Activated T-cell treated with anti-CD3 and anti-CD28 coated beads, Interleukin-2, amount 50 U/mL, for 24 hours (primary cell): ENCODE measurements around the gene LFNG.
A peak's percentile ranks its signal among the peaks of the same experiment; 100 is the strongest.

ENCODE experiments used
- DNase-seq: peaks from one replicate; pipeline ENCODE4 v3.0.0-alpha.2; 2020
- H3K27ac Mint-ChIP-seq: 2 replicates; pipeline ENCODE4 v1.8.0; 2020; ENCODE audit warnings: mild to moderate bottlenecking, mixed read lengths
- H3K27me3 Mint-ChIP-seq: 2 replicates; pipeline ENCODE4 v1.8.0; 2020; ENCODE audit warnings: mixed read lengths
- H3K36me3 Mint-ChIP-seq: 2 replicates; pipeline ENCODE4 v1.8.0; 2020; ENCODE audit warnings: low read depth, mixed read lengths
- H3K4me1 Mint-ChIP-seq: 2 replicates; pipeline ENCODE4 v1.8.0; 2020; ENCODE audit warnings: low read depth, mixed read lengths
- H3K4me3 Mint-ChIP-seq: 2 replicates; pipeline ENCODE4 v1.8.0; 2020; ENCODE audit warnings: mild to moderate bottlenecking, moderate library complexity, mixed read lengths
- H3K9me3 Mint-ChIP-seq: 2 replicates; pipeline ENCODE4 v1.8.0; 2020; ENCODE audit warnings: mixed read lengths

LFNG gene

DNA sequence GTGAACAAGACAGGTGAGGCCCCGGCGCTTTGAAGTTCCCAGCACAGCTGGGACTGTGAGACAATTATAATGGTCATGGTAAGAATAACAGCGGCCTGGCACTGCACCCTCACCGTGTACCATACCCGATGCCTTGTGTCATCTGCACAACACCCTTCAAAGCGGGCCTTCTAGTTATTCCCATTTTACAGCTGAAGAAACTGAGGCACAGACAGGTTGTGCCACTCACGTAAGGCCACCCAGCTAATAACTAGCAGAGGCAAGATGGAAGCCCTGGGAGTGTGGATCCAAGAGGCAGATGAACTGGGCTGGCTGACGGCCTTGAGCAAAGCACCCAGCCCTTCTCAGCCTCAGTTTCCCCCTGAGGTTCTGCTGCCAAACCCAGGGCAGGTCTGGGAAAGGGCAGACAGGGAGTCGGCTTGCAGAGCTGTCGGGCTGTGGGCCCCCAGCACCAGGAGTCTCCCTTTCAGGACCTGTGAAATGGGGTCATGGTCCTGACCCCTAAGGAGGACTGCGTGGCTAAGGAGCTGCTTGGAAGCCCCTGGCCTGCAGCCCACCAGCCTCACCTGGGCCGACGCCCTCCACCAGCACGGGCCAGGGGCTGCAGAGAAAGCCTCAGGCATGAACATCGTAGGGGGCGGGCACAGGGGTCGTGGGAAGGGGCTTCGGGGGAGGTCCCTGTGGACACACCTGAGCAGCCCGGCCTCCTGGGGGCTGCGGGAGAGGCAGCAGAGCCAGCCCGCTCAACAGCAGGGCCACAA, 15.3 kb upstream of the LFNG start:
- H3K9me3 Mint-ChIP-seq = no peaks in the 10 kb centered on the region
- no peak overlapping the region for H3K4me3 Mint-ChIP-seq
- H3K27me3 Mint-ChIP-seq = no peaks in the 10 kb centered on the region
- no peak overlapping the region for H3K27ac Mint-ChIP-seq
- DNase-seq = no peak
- H3K4me1 Mint-ChIP-seq = peaks cover 16% of the 10 kb centered on the region
- no peaks in the 10 kb centered on the region for H3K36me3 Mint-ChIP-seq

DNA sequence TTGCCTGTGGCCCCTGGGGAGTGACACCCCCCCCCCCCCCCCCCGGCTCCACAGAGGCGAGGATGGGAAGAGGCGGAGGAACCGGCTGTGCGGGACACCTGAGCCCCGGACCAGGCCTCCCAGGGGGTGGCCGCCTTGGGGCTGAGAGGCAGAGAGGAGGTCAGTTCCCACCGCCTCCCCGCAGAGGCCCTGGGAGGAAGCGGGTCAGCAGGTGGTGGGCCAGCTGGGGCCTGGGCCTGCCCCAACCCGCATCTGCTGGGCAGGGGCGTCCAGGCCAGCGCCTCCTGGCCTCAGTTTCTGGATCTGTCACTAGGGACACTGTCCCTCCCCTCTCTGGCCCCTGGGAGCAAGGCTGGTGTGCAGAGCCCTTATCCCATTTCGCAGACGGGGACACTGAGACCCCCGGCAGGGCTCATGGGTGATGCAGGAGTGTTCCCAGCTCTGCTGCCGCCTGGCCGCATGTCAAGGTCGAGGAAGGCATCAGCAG, 14.6 kb upstream of the LFNG start:
- no peak overlapping the region for H3K27ac Mint-ChIP-seq
- H3K27me3 Mint-ChIP-seq = no peaks in the 10 kb centered on the region
- no peak overlapping the region for H3K4me3 Mint-ChIP-seq
- peaks cover 22% of the 10 kb centered on the region for H3K4me1 Mint-ChIP-seq
- no peaks in the 10 kb centered on the region for H3K9me3 Mint-ChIP-seq
- no peaks in the 10 kb centered on the region for H3K36me3 Mint-ChIP-seq
- DNase-seq = no peak

DNA sequence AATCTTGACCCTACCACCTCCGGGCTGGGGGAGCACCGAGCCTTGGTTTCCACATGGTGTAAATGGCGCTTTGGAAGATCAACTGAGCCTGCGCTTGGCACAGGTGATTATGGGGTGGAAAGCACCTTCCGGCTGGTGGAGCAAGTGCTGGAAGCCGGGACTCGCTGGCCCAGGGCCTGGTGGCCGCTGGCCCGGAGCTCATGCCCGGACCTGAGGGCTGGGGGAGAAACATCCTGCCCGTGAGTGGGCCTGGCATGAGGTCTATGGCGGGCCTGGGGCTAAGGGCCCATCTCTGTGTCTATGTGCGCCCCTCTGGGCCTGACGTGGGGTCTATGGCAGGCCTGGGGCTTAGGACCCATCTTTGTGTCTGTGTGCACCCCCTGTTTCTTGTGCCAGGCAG, 14.2 kb upstream of the LFNG start:
- no peak overlapping the region for H3K27ac Mint-ChIP-seq
- no peaks in the 10 kb centered on the region for H3K9me3 Mint-ChIP-seq
- no peak overlapping the region for H3K4me3 Mint-ChIP-seq
- no peaks in the 10 kb centered on the region for H3K36me3 Mint-ChIP-seq
- DNase-seq = no peak
- peaks cover 26% of the 10 kb centered on the region for H3K4me1 Mint-ChIP-seq
- H3K27me3 Mint-ChIP-seq = no peaks in the 10 kb centered on the region

GRCh38 chr7:2507208-2507916, 12.2 kb upstream of the LFNG start:
- DNase-seq = no peak
- Mint-ChIP-seq H3K27ac (no peak overlapping the region), H3K9me3 (no peaks in the 10 kb centered on the region), H3K4me3 (no peak overlapping the region), H3K4me1 (peaks cover 46% of the 10 kb centered on the region), H3K36me3 (no peaks in the 10 kb centered on the region), H3K27me3 (no peaks in the 10 kb centered on the region)

DNA sequence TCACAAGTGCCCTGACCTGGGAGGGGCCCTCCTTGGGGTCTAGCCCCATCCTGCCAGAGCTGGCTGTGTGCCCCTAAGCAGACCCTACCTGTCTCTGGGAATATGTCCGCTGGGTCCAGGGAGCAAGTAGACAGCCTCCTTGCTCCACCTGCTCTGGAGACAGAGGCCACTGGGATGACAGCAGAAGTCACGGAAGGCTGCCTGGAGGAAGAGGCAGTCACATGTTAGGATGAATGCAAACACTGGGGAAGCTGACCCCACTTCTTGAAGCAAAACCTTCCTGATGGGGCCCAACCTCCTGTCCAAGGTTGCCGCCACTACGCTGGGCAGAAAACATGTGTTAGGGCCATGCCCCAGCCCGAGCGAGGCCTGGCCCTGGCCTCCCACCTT, 11.7 kb upstream of the LFNG start:
- Mint-ChIP-seq H3K27ac (peak overlapping the region; percentile 81), H3K36me3 (no peaks in the 10 kb centered on the region), H3K27me3 (no peaks in the 10 kb centered on the region), H3K4me1 (peaks cover 51% of the 10 kb centered on the region), H3K4me3 (no peak overlapping the region), H3K9me3 (no peaks in the 10 kb centered on the region)
- no peak for DNase-seq

GRCh38 chr7:2508327-2509215, 11.0 kb upstream of the LFNG start:
- Mint-ChIP-seq H3K36me3 (no peaks in the 10 kb centered on the region), H3K4me3 (peak overlapping the region; percentile 61), H3K27ac (peak overlapping the region; percentile 81), H3K27me3 (no peaks in the 10 kb centered on the region), H3K9me3 (no peaks in the 10 kb centered on the region), H3K4me1 (peaks cover 55% of the 10 kb centered on the region)
- DNase-seq = peak; percentile 76

GRCh38 chr7:2509298-2509906, 10.2 kb upstream of the LFNG start:
- H3K9me3 Mint-ChIP-seq = no peaks in the 10 kb centered on the region
- H3K4me3 Mint-ChIP-seq = peak overlapping the region; percentile 61

GRCh38 chr7:2510130-2510776, 9.3 kb upstream of the LFNG start:
- no peaks in the 10 kb centered on the region for H3K27me3 Mint-ChIP-seq
- no peaks in the 10 kb centered on the region for H3K36me3 Mint-ChIP-seq
- H3K4me1 Mint-ChIP-seq = peaks cover 55% of the 10 kb centered on the region
- peak overlapping the region; percentile 57 for H3K4me3 Mint-ChIP-seq
- no peak for DNase-seq
- peak overlapping the region; percentile 89 for H3K27ac Mint-ChIP-seq
- no peaks in the 10 kb centered on the region for H3K9me3 Mint-ChIP-seq

More at GRCh38 chr7:2509298-2509906, 10.2 kb upstream of the LFNG start:
- Mint-ChIP-seq H3K27ac (peak overlapping the region; percentile 81), H3K27me3 (no peaks in the 10 kb centered on the region), H3K4me1 (peaks cover 55% of the 10 kb centered on the region), H3K36me3 (no peaks in the 10 kb centered on the region)
- DNase-seq = no peak

DNA sequence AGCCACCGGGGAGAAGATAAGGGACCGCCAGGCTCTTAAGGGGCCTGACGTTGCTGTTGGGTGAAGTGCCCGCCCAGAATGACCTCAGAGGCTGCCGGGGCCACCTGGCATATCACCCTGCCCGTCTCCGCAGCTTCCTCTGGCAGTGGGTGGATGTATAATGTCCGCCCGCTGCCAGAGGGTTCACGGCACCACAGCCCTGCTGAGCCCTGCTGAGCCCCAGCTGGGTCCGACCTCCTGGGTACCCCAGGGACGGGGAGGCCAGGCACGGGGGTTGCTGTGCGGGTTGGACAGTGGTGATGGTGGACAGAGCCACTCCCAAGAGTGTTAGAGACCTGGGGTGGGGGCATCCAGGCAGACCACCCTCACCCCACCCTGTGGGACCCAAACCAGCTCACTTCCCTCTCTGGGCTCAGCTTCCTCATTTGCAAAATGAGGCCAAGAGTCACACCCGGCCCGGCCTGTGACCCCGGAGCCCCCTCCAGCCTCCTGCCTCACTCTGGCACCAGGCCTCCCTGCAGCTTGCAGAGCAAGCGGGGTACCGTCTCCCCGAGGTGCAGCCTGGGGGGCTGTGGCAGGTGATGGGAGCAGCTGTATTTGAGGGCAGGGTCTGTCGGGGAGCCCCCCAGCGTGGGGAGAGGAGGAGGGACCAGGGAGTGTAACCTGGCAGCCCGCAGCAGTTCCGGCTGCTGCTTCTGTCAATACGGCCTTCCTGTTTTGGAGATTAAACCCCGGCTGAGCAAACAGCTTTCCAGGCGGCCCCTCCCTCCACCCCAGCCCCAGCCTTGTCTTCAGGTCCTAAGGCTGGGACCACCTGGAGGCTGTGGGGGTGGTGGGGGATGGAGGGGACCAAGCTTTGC, 8.4 kb upstream of the LFNG start:
- Mint-ChIP-seq H3K9me3 (no peaks in the 10 kb centered on the region), H3K36me3 (no peaks in the 10 kb centered on the region), H3K4me1 (peaks cover 55% of the 10 kb centered on the region), H3K27me3 (no peaks in the 10 kb centered on the region), H3K4me3 (peak overlapping the region; percentile 57), H3K27ac (peak overlapping the region; percentile 89)
- DNase-seq = peak; percentile 77

DNA sequence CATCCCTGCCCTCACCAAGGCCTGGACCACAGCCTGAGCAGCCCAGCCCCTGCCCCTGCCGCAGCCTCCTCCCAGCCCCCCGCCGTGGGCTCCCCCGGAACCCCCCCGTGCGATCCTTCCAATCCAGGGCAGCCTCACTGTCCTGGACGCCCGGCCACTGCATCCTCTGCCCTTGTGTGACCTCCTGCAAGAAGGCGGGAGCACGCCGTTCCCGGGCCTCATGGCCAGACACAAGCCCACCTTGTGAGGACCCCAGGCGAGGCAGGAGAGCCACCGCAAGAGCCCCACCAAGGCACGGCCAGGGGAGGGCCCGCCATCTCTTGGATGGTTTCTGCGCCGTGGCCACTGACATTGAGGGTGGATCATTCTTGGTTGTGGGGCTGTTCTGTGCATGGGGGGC, 7.8 kb upstream of the LFNG start:
- no peaks in the 10 kb centered on the region for H3K9me3 Mint-ChIP-seq
- H3K27ac Mint-ChIP-seq = peak overlapping the region; percentile 89
- H3K4me1 Mint-ChIP-seq = peaks cover 55% of the 10 kb centered on the region
- no peaks in the 10 kb centered on the region for H3K36me3 Mint-ChIP-seq
- no peak for DNase-seq
- H3K27me3 Mint-ChIP-seq = no peaks in the 10 kb centered on the region
- H3K4me3 Mint-ChIP-seq = peak overlapping the region; percentile 57

- H3K4me1 Mint-ChIP-seq = peaks cover 57% of the 10 kb centered on the region
- no peaks in the 10 kb centered on the region for H3K9me3 Mint-ChIP-seq
- H3K27me3 Mint-ChIP-seq = no peaks in the 10 kb centered on the region
- H3K36me3 Mint-ChIP-seq = no peaks in the 10 kb centered on the region
- H3K4me3 Mint-ChIP-seq = peak overlapping the region; percentile 53
- peak overlapping the region; percentile 89 for H3K27ac Mint-ChIP-seq
- DNase-seq = no peak
These were observed 7.4 kb upstream of the LFNG start for GRCh38 chr7:2512179-2512661.

DNA sequence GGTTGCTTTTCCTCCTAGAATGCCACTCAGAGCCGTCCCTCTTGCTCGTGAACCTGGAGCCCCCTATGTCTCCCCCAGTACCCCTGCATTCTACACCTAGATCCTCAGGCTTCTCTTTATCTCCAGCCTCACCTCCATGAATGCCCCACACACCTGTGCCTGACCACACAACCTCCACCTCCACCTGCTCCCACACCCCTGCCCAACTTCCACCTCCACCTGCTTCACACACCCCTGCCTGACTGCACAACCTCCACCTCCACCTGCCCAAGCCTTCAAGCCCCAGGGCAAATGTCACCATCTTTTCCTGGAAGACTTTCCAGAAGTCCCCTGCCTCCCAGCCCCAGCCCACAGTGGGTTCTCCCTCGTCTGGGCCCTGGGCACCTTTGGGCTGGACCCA, 6.9 kb upstream of the LFNG start:
- Mint-ChIP-seq H3K27me3 (no peaks in the 10 kb centered on the region), H3K27ac (peak overlapping the region; percentile 89), H3K4me1 (peaks cover 62% of the 10 kb centered on the region), H3K9me3 (no peaks in the 10 kb centered on the region), H3K36me3 (no peaks in the 10 kb centered on the region), H3K4me3 (no peak overlapping the region)
- no peak for DNase-seq

- no peaks in the 10 kb centered on the region for H3K9me3 Mint-ChIP-seq
- no peak overlapping the region for H3K4me3 Mint-ChIP-seq
- H3K27ac Mint-ChIP-seq = no peak overlapping the region
- DNase-seq = no peak
- H3K36me3 Mint-ChIP-seq = no peaks in the 10 kb centered on the region
- H3K4me1 Mint-ChIP-seq = peaks cover 61% of the 10 kb centered on the region
- H3K27me3 Mint-ChIP-seq = no peaks in the 10 kb centered on the region
These were observed 5.9 kb upstream of the LFNG start for GRCh38 chr7:2513702-2514101.
